Epithelial cell of proximal tubule (primary cell): ENCODE results near the gene OTP. TPM values are rescaled to one million over a fixed set of nuclear protein-coding genes. Genes with fewer than 3 reads are reported as not detected.

ENCODE experiments used
- DNase-seq: peaks from one replicate; pipeline ENCODE4 v3.0.0-alpha.2; 2011; ENCODE audit warnings: low read depth
- H3K4me3 ChIP-seq: 2 replicates; pipeline ENCODE4 v1.5.1; 2011; ENCODE audit warnings: low read depth, mild to moderate bottlenecking, low read length
- CTCF ChIP-seq: conservative IDR thresholded peaks from 2 replicates; pipeline ENCODE4 v1.5.1; 2012; ENCODE audit warnings: low read depth, mild to moderate bottlenecking, low read length
- total RNA-seq: library from RNA; depleted of rRNA; stranded (reverse); fragments of >200 nt; gene quantifications from 2 replicates; pipeline ENCODE4 v1.2.3, GENCODE V29; 2015

OTP gene
- total RNA-seq, 1 donor from 2014 or later: not detected

GRCh38 chr5:77658662-77659061, 20.1 kb upstream of the OTP start:
- no peak for TF ChIP-seq CTCF
- DNase-seq: no peak
- H3K4me3 ChIP-seq: no peak overlapping the region

GRCh38 chr5:77651343-77651742, 12.8 kb upstream of the OTP start:
- H3K4me3 ChIP-seq: no peak overlapping the region
- no peak for DNase-seq
- no peak for TF ChIP-seq CTCF

DNA sequence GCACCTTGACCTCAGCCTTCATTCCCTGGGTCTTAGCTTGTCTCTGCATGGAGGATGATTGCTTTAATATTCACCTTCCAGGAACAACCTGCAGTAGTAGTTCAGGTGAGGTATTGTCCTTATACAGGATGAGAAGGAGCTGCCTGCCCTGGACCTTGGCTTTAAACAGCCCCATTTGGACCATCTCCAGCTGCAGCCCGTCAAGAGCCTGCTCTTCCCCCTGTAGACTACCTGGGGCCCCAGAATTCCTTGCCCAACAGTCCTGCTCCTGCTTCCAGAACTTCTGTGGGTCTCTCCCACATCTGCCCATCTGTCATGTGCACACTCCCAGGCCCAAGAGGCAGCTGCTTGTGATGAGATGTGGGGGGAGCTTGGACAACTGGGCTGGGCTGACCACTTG, 12.2 kb upstream of the OTP start:
- DNase-seq: no peak
- TF ChIP-seq CTCF: no peak
- H3K4me3 ChIP-seq: no peak overlapping the region

- H3K4me3 ChIP-seq: no peak overlapping the region
- TF ChIP-seq CTCF: no peak
- no peak for DNase-seq
These were observed 11.3 kb upstream of the OTP start for GRCh38 chr5:77649776-77650175.

GRCh38 chr5:77645995-77646639, 7.6 kb upstream of the OTP start:
- no peak for TF ChIP-seq CTCF
- no peak overlapping the region for H3K4me3 ChIP-seq
- no peak for DNase-seq

GRCh38 chr5:77645158-77645994, 6.9 kb upstream of the OTP start:
- no peak for DNase-seq
- peak; percentile 36 for TF ChIP-seq CTCF
- no peak overlapping the region for H3K4me3 ChIP-seq
